Measurements from ENCODE around the gene GAS6. TPM values are rescaled to one million over a fixed set of nuclear protein-coding genes. Genes with fewer than 3 reads are reported as not detected.

Gene GAS6
- total RNA-seq, 2 experiments from 2014 or later: 0.16 to 0.27 TPM

DNA sequence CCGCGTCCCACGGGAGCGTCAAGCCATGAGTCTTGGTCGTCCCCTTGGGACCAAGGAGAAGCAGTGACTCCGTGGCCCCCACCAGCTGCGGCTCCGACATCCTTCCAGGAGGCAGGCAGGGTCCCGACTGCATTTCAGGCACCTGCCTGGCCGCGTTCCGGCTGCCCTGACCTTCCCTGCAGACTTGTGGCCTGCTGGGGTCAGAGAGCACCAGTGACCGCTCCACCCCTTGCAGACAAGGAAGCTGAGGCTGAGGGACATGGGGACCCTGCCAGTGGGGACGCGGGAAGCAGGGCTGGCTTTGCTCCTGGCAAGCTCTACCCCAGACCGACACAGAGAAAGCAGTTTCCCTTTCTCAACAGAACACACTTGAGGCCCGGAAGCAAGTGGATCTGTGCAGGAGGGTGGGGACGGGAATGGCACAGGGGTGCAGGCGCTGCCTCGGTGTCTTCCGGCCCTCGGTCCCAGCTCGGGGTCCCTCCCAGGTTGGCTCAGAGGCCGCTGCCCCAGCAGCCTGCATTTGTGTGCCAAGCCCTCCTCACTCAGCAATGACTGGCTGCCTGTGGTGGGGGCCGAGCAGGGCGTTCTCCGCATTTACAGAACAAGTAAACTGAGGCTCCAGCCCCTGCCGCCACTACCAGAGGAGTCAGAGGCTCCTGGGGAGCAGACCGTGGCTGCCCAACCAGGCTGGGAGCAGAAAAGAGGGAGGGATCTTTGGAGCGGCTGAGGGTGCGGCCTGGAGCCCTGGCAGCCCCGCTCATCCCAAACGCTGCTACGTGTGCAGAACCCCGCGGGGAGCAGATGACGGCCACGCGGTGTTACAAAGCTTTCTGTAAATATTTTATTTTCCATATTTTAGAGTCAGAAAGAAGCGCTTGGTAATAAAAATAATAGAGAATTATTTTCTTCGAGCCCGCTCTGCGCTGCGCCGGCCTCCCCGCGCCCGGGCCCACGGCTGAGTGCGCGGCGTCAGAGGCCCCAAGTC, 43.9 kb downstream of the GAS6 start:
- H3K36me3 Mint-ChIP-seq: peaks cover 11% of the 10 kb centered on the region
- no peak for DNase-seq
- H3K4me3 Mint-ChIP-seq: no peak overlapping the region
- H3K9me3 Mint-ChIP-seq: no peaks in the 10 kb centered on the region
- H3K4me1 Mint-ChIP-seq: peaks cover 14% of the 10 kb centered on the region
- H3K27ac Mint-ChIP-seq: no peak overlapping the region
- no peaks in the 10 kb centered on the region for H3K27me3 Mint-ChIP-seq

DNA sequence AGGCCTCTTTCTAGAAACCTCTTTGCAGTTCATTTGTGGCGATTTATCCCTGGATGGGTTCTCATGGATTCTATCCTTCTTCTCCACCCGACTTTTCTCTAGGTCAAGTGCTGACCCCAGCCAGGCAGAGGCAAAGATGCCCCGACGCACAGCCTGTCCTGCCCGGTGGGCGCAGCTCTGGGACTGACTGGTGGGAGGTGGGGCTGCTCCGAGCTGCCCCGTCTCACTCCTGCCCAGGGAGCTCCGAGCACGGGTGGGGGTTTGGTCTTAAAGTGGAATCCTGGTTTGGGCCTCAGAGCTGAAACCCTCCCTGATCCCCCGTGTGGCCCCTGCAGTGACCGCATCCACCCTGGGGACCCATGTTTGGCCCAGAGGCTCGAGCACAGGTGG, 44.5 kb downstream of the GAS6 start:
- no peak overlapping the region for H3K4me3 Mint-ChIP-seq
- no peak overlapping the region for H3K27ac Mint-ChIP-seq
- no peak for DNase-seq
- H3K27me3 Mint-ChIP-seq: no peaks in the 10 kb centered on the region
- H3K9me3 Mint-ChIP-seq: no peaks in the 10 kb centered on the region
- H3K4me1 Mint-ChIP-seq: peaks cover 14% of the 10 kb centered on the region
- peaks cover 11% of the 10 kb centered on the region for H3K36me3 Mint-ChIP-seq

DNA sequence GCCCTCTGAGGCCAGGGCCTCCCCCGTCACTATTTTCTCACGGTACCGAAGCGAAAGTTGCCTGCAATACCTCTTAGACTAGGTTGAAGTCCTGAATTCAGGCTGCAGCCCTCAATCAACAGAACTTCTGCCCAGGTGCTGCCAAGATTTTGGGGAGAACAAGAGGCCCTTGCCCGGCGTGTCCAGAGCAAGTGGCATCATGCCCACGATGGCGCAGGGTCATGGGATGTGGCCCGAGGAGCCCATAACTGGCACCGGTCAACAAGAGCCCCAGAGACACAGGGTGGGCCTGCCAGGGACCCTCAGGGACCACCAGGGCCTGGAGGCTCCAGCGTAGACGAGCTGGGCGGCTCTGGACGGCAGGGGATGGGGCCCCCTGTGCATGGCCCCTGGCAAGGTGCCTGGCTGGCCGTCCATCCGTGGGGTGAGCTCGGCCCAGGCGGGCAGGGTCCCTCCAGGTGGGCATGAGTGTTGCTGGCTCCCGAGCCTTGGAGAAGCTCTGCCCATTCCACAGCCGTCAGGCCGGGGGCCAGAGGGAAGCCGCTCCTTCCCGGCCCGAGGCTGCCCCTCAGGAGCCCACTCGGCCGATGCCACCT, 45.1 kb downstream of the GAS6 start:
- Mint-ChIP-seq H3K4me1 (peaks cover 14% of the 10 kb centered on the region), H3K27ac (no peak overlapping the region), H3K4me3 (no peak overlapping the region), H3K9me3 (no peaks in the 10 kb centered on the region), H3K27me3 (no peaks in the 10 kb centered on the region), H3K36me3 (peaks cover 11% of the 10 kb centered on the region)
- DNase-seq: no peak

DNA sequence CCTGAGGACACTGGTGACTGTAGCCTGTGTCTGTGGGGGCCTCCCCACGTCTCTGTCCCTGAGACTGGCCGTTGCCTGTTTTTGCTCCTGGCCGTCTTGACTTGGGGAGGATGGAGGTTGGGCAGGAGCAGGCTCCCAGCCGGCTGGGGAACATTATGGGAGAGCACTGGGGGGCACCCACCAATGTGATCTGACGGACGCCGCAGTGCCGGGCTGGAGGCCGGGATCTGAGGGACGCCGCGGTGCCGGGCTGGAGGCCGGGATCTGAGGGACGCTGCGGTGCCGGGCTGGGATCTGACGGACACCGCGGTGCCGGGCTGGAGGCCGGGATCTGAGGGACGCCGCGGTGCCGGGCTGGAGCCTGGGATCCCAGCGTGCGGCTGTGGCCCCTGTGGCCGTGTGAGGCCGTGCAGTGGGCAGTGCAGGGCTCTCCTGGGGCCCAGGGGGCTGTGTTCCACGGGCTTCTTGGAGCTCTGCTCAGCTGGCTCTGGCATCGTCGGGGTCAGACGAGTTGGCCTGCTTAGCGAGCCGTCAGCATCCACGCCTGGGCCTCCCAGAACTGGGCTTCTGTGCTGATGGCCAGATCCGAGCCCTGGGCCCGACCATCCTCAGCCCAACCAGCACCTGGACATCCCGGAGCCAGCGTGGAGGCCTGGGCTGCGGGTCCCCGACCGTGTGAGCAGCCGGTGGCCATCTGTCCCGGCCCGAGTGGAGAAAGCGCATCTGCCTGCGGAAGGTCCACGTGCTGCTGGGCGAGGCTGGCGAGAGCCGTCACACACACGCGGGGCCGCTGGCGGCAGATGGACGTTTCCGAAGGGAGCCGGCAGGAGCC, 45.8 kb downstream of the GAS6 start:
- Mint-ChIP-seq H3K27me3 (no peaks in the 10 kb centered on the region), H3K9me3 (no peaks in the 10 kb centered on the region), H3K4me1 (peaks cover 14% of the 10 kb centered on the region), H3K27ac (no peak overlapping the region), H3K4me3 (no peak overlapping the region), H3K36me3 (peaks cover 11% of the 10 kb centered on the region)
- no peak for DNase-seq

DNA sequence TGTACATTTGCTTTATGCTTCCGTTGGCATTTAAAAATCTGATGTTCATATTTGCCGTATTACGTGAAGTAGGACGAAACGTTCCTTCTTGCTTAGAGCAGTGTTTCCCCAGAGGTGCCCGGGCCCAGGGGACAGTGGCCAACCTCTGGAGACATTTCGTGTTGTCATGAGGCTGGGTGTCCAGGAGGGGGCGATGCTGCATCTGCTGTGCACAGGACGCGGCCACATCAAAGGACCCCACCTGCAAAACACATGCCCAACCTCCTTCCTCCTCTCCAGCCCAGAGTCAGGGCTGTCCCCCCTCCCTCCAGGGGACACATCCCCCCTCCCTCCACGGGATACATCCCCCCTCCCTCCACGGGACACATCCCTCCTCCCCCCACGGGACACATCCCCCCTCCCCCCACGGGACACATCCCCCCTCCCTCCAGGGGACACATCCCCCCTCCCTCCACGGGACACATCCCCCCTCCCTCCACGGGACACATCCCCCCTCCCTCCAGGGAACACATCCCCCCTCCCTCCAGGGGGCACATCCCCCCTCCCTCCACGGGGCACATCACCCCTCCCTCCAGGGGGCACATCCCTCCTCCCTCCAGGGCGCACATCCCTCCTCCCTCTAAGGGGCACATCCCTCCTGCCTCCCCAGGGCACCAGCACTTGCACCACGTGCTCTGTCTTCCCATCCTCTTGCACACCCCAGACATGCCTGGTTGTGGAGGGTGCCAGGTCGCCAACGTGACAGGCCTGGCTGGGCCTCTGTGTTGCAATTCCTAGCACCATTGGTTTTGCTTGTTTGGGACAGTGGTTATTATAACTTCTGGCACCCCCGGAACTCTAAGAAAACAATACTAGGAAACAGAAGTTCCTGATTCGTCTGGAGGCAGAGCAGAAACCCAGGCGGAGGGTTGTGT, 46.7 kb downstream of the GAS6 start:
- peak; percentile 84 for DNase-seq
- Mint-ChIP-seq H3K4me3 (peak overlapping the region; percentile 92), H3K9me3 (no peaks in the 10 kb centered on the region)

DNA sequence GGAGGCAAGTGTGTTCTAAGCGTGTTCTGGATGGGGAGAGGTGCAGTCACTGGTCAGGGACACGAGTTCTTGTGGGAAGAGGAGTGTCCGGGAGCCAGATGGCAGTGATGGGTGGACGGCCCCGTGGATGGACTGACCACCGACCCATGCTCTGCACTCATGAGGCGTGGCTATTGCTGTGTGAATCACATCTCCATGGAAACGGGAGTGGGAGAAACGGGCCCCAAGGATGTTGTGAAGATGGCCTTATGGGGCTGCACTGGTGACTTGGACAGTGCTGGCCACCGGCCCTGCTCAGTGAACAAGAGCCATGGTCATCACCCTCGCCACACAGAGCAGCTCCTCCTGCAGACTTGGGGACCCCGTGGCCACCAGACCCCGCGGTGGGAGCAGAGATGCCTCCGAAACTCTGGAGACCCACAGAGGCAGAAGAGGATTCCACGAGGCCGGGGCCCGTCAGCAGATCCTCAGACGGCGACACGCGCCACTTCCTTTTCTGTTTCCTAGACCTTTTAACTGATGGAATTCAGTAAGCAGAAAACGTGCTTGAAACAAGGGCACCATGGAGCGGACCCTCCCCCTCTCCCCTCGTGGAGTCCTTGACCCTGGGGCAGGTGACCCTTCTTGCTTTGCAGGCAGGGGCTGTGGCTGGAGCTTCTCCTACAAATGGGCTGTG, 47.5 kb downstream of the GAS6 start:
- no peaks in the 10 kb centered on the region for H3K27me3 Mint-ChIP-seq
- H3K9me3 Mint-ChIP-seq: no peaks in the 10 kb centered on the region
- H3K4me1 Mint-ChIP-seq: peaks cover 14% of the 10 kb centered on the region
- no peak for DNase-seq
- peaks cover 11% of the 10 kb centered on the region for H3K36me3 Mint-ChIP-seq
- peak overlapping the region; percentile 38 for H3K27ac Mint-ChIP-seq
- H3K4me3 Mint-ChIP-seq: peak overlapping the region; percentile 92

More for the DNA sequence above, 46.7 kb downstream of the GAS6 start:
- peak overlapping the region; percentile 39 for H3K27ac Mint-ChIP-seq
- H3K27me3 Mint-ChIP-seq: no peaks in the 10 kb centered on the region
- H3K4me1 Mint-ChIP-seq: peaks cover 14% of the 10 kb centered on the region
- H3K36me3 Mint-ChIP-seq: peaks cover 11% of the 10 kb centered on the region

DNA sequence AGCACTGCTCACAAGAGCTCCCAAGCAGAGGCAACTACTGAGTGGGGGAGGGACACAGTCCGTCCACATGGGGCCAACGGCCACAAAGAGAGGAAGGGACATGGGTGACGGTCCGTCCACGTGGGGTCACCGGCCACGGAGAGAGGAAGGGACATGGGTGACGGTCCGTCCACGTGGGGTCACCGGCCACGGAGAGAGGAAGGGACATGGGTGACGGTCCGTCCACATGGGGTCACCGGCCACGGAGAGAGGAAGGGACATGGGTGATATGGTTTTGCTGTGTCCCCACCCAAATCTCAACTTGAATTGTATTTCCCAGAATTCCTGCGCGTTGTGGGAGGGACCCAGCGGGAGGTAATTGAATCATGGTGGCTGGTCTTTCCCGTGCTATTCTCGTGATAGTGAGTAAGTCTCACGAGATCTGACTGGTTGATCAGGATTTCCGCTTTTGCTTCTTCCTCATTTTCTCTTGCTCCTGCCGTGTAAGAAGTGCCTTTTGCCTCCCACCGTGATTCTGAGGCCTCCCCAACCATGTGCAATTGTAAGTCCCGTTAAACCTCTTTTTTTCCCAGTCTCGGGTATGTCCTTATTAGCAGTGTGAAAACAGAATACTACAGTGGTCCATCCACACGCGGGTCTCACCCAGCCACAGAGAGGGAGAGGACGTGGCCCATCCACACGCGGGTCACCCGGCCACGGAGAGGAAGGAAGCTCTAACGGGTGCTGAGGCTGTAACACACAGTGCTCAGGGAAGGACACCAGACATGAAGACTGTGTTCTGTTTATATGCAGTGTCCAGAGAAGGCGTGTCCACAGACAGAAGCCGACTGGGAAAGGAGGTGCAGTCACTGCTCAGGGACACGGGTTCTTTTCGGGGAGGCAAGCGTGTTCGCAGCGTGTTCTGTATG, 48.5 kb downstream of the GAS6 start:
- Mint-ChIP-seq H3K4me3 (peak overlapping the region; percentile 92), H3K36me3 (peaks cover 11% of the 10 kb centered on the region), H3K27ac (peak overlapping the region; percentile 77), H3K4me1 (peaks cover 14% of the 10 kb centered on the region), H3K27me3 (no peaks in the 10 kb centered on the region), H3K9me3 (no peaks in the 10 kb centered on the region)
- peak; percentile 27 for DNase-seq

DNA sequence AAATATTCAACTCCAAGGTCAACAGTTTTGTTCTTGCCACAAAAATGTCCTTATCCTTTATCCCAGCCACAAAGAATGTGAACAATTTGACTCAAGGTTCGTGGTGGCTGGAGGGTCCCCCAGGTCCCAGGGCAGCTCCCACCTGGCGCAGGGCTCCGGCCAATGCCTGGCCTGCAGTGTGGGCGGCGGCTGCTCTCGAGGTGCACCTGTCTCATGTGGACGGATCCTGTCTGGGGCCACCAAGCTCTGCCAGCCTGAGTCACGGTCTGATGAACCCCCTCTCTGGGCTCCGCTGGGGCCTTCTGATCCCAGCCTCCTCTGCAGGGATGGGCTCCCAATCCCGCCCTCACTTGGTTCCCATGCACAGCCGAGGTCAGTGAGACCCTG, 49.4 kb downstream of the GAS6 start:
- Mint-ChIP-seq H3K27me3 (no peaks in the 10 kb centered on the region), H3K4me3 (no peak overlapping the region), H3K36me3 (peaks cover 11% of the 10 kb centered on the region), H3K27ac (no peak overlapping the region), H3K9me3 (peaks cover 3% of the 10 kb centered on the region), H3K4me1 (peaks cover 14% of the 10 kb centered on the region)
- no peak for DNase-seq

DNA sequence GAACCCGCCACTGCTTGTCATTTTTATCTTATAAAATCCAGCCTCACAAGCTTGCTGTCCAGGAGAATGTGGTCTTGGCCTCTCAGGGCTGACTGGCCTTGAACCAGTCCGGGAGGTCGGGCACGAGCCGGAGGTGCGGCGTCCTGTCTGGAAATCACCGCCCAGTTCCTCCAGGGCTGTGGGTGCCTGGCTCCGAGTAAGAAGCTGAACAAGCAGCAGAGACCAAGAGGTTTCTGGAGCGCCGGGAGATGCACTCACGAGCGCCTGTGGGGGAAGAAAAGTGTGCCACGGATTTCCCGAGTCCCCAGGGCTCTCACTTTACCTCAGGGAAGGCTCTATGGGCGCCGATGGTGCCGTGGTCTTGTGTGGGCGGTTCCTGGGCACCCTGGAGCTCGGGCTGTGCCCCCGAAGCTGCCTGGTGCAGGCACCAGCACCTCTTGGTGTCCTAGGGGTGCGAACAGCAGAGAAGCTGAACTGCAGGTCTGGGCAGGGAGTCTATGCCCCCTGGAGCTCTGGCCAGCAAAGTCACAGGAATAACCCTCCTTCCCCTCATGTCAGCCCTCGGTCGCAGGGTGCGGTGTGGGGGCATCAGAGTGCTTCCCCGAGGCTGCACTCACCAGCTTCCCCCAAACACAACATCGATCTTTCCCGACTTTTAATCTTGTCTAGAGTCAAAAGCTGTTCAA, 50.0 kb downstream of the GAS6 start:
- Mint-ChIP-seq H3K4me3 (no peak overlapping the region), H3K27ac (no peak overlapping the region), H3K27me3 (no peaks in the 10 kb centered on the region), H3K4me1 (peaks cover 14% of the 10 kb centered on the region), H3K36me3 (peaks cover 11% of the 10 kb centered on the region), H3K9me3 (peaks cover 3% of the 10 kb centered on the region)
- DNase-seq: no peak

DNA sequence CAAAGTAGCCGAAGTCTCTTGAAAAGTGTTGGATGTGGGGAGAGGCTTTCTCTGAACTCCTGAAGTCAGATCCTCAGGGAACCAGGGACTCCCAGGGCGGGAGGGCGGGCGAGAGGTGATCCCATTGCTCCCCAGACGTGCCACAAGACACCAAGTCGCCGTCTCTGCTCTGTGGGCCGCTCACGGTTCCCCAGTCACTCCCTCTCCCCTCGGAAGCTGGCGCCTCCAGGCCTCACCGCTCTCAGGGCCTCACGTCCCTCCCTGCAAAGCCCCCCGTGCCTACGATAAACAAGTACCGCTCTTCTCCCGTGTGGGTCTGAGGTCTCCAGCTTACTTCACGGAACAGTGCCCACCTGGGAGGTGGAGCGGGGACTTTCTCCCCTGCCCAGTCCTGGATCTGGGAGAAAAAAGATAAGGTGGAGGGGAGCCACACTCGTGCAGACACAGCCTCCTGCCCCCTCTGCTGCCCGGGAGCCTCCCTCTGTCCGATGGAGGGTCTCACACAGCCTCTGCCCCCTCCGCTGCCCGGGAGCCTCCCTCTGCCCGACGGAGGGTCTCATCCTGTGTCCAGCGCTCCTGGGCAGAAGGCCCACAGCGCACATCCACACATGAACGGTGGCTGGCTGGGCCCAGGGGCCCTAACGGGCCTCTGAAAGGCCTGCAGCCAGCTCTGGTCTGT, 50.7 kb downstream of the GAS6 start:
- Mint-ChIP-seq H3K4me1 (peaks cover 15% of the 10 kb centered on the region), H3K27me3 (no peaks in the 10 kb centered on the region), H3K9me3 (peaks cover 3% of the 10 kb centered on the region), H3K4me3 (no peak overlapping the region), H3K27ac (no peak overlapping the region), H3K36me3 (peaks cover 11% of the 10 kb centered on the region)
- DNase-seq: no peak

DNA sequence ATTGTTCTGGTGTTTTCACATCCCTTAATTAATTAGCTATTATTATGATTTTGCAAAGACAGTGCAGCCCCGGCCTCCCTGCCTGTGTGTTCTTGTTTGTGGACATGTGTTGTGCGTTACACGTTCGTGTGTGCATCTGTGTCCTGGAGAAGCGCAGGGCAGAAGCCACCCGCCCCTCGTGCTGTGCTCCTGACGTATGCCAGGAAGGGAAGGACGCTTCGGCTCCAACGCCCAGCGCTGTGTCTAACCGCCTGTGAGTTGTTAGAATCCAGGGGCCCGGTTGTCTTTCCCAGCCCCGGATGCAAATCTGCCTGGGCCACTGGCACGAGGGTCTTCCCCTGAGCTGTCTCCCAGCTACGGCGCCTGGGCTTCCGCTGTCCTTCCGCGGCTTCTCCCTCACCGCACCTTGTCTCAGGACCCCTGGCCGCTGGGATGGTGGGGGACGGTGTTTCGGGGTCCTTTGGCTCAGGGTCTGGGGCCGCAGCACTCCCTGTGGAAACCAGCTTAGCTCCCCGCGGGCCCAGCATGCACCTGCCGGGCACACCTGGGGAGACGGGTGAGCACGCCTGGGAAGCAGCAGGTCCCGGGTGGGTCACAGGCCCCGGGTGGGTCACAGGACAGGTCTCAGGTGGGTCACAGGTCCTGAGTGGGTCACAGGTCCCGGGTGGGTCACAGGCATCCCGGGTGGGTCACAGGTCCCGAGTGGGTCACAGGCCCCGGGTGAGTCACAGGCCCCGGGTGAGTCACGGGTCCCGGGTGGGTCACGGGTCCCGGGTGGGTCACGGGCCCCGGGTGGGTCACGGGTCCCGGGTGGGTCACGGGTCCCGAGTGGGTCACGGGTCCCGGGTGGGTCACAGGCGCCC, 51.5 kb downstream of the GAS6 start:
- Mint-ChIP-seq H3K27me3 (no peaks in the 10 kb centered on the region), H3K4me1 (peaks cover 14% of the 10 kb centered on the region), H3K4me3 (no peak overlapping the region), H3K27ac (no peak overlapping the region), H3K9me3 (peaks cover 7% of the 10 kb centered on the region), H3K36me3 (peaks cover 9% of the 10 kb centered on the region)
- DNase-seq: no peak

Data from activated naive CD8-positive, alpha-beta T cell treated with anti-CD3 and anti-CD28 coated beads for 36 hours (primary cell).